HG03342 (cell line): ENCODE results near the gene PTPRN2.
"Not testable (repeated sequence)": the region's sequence is repeated elsewhere in the genome, so short reads cannot be mapped to it uniquely, and the experiment has no call there.

Source experiments
- ATAC-seq: cut with Tn5 transposase; IDR thresholded peaks from one replicate; pipeline ENCODE4 v1.9.1; 2021; ENCODE audit warnings: mild to moderate bottlenecking, moderate library complexity; ENCODE audit not compliant: unreplicated experiment

PTPRN2 gene

GRCh38 chr7:157930441-157930840, 657.2 kb downstream of the PTPRN2 start:
- no peak for ATAC-seq

DNA sequence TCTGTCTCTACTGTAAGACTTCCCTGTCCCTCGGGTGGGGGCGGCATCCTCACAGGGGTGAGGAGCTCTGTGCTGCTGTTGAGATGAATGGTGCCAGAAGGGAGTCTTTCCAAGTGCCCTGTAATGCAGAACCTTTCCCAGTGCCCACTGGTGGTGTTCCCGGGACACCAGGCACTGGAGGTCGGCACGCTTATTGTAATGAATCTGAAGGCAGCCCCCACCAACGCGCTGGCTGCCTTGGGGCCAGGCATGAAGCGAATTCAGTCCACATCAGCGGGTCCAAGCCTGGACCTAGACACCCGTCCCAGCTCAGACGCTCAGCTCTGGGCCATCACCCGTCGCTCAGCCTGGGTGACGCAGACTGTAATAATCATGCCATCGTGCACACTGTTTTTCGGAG, 658.0 kb downstream of the PTPRN2 start:
- ATAC-seq = no peak

GRCh38 chr7:157928808-157929425, 658.7 kb downstream of the PTPRN2 start:
- no peak for ATAC-seq

- no peak for ATAC-seq
These were observed 659.3 kb downstream of the PTPRN2 start for GRCh38 chr7:157928171-157928794.

GRCh38 chr7:157927313-157927925, 660.2 kb downstream of the PTPRN2 start:
- no peak for ATAC-seq

DNA sequence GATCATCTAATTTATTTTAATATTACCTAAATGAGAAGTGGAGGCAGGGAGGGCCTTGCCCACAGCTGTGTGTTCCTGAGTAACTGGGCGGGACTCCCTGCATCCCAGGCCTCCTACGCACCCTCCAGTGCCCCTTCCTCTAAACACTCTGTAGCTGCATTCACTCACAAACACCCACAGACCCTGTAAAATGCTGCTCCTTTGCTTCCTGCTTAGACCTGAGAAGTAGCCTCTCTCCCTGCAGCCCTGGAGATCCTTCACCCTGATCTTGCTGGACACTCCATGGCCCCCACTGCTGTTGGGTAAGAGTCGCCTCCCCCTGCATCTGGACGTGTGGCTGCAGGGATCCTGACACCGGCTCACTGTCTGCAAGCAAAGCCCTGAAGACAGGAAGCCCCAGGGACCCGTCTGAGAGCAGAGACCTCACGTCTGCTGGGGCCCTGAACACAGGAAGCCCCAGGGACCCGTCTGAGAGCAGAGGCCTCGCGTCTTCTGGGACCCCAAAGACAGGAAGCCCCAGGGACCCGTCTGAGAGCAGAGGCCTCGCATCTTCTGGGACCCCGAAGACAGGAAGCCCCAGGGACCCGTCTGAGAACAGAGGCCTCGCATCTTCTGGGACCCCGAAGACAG, 661.0 kb downstream of the PTPRN2 start:
- no peak for ATAC-seq

DNA sequence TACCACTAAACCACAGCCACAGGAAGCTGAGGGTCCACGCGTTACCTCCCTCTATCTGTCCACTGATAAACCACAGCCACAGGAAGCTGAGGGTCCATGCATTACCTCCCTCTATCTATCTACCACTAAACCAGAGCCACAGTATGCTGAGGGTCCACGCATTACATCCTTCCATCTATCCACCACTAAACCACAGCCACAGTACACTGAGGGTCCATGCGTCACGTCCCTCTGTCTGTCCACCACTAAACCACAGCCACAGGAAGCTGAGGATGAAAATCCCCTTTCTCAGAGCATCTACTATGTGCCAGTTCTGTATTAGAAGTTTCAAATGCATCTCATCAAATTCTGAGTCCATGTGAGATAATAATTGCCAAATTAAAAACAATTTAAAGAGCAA, 661.5 kb downstream of the PTPRN2 start:
- no peak for ATAC-seq

DNA sequence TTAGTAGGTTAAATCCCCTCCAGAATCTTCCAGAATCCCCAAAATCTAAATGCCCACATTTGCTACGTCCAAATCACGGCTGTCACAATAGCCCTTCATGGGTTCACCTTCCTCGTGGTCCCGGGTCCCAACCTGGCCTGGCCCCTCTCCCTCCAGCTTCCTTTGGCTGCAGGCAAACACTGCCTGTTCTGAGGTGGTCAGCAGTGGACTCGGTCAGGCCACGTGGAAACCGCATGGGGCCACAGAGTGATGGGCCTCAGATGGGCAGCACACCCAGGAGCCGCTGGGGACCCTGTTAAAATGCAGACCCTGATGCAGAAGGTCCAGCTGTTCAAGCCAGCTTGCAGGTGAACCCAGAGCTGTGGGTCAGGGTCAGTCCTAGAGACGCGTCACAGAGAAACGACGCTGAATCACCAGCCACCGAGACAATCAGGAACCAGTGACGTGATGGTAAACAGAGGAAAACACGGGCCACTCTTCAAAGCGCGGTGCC, 662.2 kb downstream of the PTPRN2 start:
- no peak for ATAC-seq

DNA sequence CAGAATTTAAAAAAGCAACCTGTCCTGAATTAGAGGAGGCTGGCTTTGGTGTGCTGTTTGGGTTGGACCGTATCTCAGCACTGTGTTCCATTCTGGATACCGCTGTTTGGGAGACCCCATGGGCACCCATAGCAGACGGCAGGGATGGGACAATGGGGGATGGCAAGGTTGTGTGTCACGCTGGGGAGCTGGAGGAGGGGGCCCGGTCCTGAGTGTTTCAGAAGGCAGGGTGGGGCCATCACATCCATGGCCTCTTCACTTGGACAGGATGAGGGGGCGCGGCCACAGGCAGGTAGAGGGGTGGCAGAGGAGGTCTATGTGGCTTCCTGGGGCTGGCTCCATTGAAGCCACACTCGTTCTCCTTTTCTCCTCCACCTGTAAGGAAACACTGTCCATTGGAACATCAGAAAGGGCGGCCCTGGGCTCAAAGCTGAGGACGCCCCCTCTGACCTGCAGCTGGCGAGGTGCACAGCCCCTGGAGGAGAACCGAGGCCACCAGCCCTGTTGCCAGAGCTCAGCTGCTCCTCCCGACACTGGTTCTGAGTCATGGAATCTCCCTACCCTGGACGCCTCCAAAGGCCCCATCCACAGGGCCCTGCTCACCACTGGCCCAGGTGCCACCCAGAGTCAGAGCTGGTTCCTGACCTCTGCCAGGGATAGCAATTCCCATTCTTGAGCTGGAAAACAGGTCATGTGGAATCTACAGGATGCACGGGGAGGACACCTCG, 663.6 kb downstream of the PTPRN2 start:
- no peak for ATAC-seq

- ATAC-seq = no peak
These were observed 665.0 kb downstream of the PTPRN2 start for GRCh38 chr7:157922576-157922975.

- ATAC-seq = no peak
These were observed 669.1 kb downstream of the PTPRN2 start for GRCh38 chr7:157918326-157919080.

GRCh38 chr7:157916946-157917640, 670.5 kb downstream of the PTPRN2 start:
- no peak for ATAC-seq

DNA sequence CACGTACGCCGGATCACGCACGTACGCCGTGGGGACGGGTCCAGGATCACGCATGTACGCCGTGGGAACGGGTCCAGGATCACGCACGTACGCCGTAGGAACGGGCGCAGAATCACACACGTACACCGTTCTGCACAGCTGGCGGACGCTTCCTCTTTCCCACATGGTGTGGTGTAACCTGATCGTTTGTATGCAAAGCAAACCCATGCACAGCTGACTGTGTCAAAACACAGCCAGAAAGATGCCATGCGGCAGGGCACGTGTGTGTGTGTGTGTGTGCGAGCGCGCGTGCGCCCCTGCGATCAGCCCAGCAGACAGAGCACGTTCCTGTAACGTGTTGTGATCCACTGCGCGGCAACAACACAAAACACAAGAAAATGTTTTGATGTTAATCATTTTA, 677.2 kb downstream of the PTPRN2 start:
- no peak for ATAC-seq

DNA sequence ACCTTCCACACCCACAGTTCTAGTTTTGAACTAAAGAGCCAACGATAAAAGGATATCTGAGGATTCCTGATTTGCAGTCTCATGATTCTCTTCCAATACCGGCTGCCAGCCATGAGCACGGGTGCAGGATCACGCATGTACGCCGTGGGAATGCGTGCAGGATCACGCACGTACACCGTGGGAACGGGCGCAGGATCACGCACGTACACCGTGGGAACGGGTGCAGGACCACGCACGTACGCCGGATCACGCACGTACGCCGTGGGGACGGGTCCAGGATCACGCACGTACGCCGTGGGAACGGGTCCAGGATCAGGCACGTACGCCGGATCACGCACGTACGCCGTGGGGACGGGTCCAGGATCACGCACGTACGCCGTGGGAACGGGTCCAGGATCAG, 677.6 kb downstream of the PTPRN2 start:
- not testable (repeated sequence) for ATAC-seq

- no peak for ATAC-seq
These were observed 678.3 kb downstream of the PTPRN2 start for GRCh38 chr7:157909370-157909769.

DNA sequence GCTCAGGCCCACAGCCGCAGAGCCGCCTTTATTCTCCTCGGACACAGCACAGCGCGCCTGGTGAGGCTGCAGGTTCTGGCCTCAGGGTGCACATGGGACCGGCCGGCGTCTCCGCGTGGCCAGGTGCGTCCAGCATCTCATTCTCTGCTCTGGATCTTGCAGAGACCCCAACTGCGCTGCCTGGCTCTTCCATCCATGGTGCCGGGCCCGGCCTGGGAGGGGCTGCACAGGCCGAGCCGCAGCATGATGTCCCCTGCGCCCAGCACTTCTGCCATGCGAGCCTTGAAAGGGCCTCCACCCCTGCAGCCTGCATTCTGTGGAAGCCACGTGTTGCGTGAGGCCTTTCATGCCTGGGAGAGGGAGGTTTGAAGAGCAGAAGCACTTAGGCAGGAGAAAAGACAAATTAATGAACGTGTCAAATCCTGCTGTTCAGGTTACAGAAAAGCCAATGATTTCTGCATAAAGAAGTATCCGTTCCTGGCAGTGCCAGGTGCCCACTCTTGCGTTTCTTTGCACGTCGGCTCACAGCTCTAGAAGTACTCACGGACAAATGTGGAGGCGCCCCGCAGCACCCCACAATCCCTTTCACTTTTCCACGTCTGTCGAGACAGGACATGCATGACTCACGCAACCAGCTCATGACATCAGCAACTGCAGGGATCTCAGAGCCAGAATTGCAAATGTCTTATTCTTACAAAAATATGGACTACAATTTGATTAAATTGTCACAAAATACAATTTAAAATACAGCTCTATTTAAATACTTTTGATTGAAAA, 679.4 kb downstream of the PTPRN2 start:
- no peak for ATAC-seq

DNA sequence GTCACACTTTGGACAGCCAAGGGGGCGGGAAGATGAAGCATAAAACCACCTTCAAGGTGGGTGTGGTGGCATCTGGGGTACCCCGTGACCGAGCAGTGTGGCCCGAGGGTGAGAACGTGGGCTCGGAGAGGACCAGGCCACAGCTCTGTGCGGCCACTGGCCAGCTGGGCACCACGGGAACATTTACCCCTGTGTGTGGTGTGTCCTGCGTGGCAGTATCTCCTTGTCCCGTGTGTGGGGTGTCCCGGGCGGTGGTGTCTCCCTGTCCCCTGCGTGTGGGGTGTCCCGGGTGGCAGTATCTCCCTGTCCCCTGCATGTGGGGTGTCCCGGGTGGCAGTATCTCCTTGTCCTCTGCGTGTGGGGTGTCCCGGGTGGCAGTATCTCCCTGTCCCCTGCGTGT, 680.5 kb downstream of the PTPRN2 start:
- no peak for ATAC-seq

- ATAC-seq = no peak
These were observed 681.0 kb downstream of the PTPRN2 start for GRCh38 chr7:157906583-157906982.
